IPS-NIHi11 (cell line): ENCODE data around the gene SP140L.
"Not testable (repeated sequence)": the region's sequence is repeated elsewhere in the genome, so short reads cannot be mapped to it uniquely, and the experiment has no call there.

Experiments used
- DNase-seq: peaks from one replicate; pipeline ENCODE4 v3.0.0; 2012; ENCODE audit warnings: mixed read lengths, low spot score

Gene SP140L

DNA sequence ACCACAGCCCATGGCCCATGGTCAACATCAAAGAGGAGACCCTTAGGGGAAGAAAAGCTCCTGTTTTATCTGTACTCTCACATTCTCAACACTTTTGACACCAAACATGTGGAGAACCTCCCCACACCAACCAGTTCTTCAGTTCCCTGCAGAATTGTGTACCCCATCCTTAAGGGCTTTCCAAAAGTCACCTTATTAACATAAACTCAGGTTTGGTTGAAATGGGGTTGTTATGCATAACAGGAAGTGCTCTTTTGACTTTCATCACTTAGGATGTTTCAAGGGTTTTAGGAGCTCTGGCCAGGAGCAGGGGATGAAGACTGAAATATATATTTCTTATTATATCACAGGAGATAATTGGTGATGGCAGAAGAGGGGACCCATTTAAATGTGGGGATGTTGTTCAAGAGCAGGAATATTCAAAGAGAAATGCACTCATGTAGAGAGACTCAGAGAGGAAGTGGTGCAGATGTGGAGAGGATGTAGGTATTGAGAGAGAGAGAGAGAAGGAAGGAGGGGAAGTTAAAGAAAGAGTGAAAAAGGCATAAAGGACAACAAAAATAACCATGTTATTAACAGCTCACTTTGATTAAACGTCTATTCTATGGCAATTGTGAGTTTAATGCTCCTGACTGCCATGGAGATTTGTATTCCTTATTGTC, 35.2 kb downstream of the SP140L start:
- no peak for DNase-seq

DNA sequence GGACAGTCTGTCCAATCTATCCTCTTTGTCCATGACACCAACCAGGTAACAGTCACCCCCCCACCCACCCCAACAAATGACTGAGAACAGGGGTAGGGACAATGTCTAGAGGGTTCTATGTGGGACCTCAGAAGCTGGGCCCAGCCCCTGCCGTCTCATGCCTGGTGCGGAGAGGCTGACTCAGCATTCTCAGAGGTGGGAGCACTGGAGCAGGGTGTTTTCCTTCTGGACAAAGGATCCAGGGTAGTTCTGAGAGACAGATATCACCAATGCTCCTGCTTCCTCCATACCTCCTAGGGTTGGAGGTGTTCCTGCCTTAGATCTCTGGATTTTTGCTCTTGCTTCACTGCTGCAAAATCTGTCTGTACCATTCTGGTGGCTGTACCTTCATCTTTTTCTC, 55.1 kb downstream of the SP140L start:
- no peak for DNase-seq

DNA sequence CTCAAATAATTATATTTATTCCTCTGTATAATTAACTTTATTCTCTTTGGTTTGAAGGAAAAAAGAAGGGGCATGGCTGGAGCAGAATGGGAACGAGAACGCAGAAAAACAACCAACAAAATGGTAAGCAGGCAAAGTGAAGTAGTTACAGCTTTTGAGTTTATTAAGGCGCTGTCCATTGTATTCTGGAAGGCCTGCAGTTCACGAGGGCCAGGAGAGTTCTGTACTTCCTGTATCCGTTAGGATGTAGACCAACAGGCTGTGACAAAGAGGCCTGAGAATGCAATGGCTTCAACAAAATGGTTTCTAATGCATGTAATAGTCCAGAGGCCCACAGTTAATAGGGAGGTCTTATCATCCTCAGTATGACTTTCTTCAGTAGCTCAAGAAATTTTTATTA, 56.5 kb downstream of the SP140L start:
- DNase-seq: no peak

DNA sequence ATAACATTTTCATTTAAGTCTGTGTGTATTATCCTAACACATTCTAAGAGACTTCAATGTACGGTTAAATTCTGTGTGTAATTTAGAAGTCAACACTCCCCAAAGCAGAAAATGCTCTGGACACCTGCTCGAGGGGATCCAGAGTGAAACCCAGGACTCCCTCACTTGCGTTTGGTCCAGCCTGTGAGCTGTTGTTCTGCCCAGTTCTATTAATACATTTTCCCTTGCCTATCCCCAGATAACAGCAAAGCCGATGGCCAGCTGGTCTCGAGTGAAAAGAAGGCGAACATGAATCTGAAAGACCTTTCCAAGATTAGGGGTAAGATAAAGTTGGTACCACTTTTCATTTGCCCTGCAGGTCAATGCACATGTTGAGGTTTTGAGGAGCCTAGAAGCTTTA, 58.0 kb downstream of the SP140L start:
- no peak for DNase-seq

DNA sequence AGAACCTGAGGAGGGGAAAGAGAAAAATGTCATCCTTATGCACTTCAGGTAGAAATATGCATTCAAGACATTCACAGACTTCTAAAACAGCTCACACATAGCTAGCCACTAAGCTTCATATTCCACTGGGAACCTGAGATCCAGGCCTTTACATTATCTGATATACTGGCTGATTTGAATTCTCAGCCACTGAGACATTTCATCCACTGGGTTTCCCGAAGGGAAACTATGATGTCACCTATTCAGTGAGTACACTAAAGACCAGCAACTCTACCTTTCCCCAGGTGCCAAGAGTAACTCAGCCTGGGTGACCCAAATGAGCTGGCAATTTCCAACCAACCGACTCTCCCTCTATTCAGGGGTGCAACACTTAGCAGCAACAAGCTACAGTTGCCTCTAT, 67.3 kb downstream of the SP140L start:
- DNase-seq: no peak

DNA sequence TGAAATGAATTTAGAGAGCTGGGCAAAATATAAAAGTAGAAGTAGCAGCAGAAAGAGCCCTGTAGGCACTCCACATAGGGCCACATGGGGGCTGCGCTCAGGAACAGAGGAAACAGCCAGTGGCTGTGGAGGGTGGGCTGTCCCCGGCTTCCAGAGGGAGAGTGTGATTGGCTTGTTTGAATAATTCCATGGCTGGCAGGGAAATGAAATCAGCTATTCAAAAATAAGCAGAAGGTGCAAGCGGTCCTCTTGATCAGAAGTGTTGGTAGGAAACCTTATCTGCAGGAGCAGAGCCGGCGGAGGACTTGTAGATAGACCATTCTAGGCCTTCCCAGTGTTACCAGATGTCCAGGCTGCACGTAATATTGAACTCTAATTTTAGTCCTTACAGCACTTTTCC, 71.7 kb downstream of the SP140L start:
- DNase-seq: not testable (repeated sequence)

DNA sequence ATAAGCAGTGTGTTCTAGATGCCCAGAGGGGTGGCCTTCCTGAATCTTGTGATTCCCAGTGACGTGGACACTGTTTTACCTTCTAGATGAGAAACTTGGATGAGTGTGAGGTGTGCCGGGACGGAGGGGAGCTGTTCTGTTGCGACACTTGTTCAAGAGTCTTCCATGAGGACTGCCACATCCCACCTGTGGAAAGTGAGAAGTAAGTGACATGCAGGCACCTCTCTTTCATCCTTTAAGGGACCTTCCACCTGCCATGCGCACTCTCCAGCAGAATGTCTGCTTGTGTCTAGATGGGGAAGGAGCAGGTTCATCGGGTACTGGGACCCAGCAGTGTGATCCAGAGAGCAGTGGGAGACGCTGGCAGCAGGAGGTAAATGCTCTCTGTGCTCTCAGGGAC, 73.0 kb downstream of the SP140L start:
- DNase-seq: no peak

DNA sequence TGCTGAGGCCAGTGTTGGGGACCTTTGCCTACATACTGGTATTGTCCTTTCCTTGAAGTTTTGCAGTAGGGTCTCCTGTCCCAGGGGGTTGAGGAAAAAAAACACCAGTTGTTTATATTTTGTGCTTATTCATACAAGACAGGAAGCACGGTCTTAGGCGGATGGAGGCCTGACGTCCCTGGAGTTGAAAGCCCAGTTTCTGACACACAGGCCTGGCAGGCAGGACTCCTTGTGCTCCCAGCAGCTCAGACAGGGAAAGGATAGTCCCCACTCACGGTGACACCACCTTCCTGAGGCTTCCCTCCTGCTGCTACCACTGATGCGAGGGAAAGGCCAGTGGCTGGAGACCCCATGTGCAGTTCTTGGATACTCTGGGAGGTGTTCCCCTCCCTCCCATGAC, 73.5 kb downstream of the SP140L start:
- no peak for DNase-seq

DNA sequence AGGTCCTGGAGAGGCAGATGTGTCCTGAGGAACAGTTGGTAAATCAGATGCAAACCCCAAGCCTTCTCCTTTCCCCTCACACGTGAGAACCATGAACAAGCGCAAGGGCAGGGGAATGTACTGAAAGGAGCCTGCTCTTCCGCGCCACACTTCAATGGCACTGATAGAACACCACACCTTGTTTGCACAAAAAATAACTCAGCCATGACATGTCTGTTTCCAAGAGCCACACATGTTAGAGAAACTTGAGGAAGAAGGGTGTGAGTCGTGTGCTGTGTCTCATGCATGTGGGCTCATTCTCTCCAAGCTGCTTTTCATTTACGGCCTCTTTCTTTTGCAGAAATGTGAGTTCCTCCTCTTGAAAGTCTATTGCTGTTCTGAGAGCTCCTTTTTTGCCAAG, 74.0 kb downstream of the SP140L start:
- DNase-seq: not testable (repeated sequence)

DNA sequence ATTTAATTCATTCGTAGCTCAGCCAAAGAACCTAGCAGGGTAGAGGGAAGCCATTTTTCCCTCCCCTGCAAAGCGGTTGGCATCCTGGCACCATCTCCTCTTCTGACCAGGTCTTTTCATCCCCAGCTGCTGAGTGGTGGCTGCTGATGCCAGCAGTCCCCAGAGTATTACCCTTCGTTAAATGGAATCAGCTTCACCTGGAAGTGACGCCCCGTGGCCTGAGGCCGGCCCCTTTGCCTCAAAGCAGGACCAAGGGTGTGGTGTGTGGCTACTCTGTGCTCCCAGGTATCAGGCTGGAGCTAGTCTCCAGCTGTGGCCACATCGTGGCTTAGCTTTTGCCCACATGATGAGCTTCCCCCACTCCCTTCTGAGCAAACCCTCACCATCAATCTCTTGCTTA, 76.8 kb downstream of the SP140L start:
- no peak for DNase-seq

DNA sequence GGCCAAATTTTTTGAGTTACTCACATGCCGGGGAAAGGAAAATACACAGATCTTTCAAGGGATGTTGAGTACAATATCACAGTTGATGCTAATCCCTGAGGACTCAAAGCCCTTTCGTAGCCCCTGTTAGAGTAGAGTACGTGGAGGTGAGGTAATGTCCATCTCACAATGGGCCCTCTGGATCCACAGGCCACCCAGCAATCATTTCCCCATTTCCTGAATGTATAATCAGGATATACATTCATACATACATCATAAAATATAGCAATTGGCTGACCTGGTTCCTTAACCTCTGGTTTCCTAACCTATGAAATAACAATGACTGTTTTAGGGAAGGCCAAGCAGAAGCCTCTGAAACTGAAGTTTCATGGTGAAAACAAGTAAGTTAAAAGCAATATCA, 78.8 kb downstream of the SP140L start:
- no peak for DNase-seq

DNA sequence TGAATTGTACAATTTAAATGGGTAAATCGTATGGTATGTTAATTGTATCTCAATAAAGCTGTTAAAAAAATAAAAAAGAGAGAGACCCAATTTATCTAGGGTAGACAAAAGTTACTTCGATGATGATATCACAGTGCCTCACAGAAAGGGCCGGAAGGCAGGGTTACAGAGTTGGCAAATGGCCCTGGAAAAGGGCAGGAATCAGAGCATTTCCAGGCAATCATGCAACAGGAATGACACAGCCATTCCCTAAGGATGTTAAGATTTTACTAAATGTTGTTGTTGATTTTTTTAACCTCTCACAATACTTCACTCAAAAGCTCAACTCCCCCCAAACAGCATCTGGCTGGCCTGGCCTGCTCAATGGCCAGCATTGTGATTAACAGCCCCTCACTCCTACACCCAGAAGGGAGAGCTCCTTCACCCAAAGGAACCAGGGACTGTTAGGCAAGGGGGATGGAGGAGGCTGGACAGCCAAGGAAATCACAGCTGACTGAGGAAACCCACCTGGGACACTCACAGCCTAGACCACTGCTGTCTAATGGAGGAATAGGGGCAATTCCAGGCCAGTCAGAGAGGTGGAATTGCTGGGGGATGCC, 81.3 kb downstream of the SP140L start:
- no peak for DNase-seq

DNA sequence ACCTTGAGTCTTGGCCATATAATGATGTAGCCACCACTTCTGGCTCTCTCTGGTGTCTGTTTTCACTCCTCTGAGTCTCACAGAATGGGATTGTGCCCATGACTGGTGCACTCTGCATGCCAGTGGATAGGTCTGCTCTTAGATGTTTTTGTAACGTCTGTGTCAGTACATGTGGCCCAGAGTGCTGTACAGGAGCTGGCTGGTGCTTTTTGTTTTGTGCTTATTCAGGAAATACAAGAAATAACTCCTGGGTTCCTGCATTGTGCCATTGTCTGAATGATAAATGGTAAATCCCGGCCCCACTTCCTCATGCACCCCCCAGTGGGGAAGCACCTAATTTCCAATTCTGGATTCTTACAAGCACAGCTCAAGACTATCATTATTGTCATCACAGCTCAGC, 82.3 kb downstream of the SP140L start:
- not testable (repeated sequence) for DNase-seq

DNA sequence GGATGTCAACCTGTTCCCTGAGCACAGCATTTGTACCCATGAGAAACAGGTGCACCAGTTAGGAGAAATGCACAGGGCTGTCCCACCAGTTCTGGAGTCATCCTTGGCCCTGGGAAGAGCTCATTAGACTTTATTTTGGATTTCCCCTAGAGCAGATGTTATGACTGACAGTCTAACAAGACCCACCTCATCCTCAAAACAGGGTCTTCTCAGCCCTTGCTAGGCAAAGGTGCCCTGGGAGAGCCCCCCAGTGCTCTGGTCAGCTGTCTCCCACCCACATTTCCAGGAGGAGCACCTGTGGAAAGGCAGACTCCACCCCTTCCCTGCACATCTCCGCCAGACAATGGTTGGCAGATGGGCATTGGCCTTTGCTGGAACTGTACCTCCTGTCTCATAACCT, 83.3 kb downstream of the SP140L start:
- no peak for DNase-seq

DNA sequence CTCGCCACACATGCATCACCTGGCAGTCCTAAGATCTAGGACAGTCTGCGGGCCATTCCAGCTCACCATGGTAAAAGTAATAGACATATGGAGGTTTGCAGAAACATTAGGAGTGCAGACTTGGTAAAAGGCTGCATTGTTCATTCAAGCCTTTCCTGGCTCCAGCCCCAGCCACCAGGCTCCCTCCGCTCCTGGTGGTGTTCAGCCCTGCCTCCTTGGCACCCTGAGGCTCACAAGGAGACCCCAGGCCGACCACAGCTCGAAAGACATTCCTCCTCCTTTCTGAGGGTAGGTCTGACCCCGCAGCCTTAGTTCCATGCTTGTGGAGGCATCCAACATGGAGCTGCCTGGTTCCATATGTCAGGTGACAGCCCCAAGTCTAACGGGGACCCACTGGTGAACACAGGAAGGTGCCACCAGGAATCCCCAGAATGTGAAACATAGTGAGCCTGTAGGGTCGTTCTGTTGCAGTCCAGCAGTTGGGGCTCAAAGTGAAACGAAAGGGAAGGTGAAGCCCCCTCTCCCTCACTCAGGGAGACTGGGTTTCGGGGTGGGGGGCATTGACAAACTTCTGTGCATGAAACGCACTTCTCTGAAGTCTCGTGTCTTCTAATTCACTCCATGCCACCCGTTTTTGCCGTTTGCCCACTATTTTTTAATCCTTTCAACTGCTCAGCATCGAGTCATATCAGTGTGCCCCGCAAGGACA, 84.0 kb downstream of the SP140L start:
- no peak for DNase-seq

DNA sequence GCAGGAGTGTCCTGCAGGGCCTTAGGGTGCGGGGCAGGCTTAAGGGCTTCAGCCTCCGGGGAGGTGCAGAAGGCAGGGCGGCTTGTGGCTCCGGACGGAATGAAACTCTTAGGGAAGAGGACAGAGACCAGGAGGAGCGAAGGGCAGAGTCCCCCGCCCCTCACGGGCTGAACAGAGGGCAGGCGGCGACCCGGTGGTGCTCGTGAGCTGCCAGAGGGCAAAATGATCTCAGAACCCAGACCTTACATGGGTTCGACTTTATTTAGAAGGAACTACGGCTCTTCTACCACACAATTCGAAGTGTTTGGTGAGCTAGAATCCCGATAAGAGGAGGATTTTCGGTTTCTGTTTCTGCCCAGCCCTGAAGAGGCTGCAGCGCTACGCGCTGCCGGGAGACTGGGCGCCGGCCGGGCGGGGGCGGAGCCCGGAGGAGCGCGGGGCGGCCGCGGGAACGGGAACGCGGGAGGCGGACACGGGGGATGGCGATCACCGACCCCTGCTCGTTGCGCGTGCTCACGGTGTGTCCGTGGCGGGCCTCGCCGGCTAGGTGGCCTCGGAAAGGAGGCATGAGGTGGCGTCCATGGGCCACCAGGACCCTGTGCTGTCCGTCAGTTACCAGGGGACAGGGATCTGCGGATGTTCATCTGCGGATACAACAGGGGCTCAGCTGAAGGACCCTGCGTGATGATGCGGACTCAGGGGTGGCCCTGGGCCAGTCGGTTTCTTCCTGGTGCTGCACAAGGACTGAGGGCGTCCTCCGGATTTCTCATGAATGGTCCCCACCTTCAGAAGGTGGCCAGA, 84.8 kb downstream of the SP140L start:
- peak; percentile 84 for DNase-seq

DNA sequence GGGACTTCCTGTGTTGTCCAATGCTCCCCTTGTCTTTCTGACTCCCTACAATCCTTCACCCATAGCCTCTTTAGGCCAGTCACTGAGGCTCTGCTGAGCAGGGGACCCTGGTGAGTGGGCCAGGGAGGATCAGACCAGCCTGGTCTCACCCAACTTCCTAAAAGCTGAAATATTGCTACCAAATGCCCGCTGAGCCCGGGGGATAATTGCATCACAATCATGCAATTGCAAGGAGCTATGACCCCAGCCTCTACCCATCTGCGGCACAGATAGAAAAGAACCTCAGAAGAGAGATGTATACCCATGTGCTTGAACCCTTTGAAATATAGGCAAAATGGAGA, 85.3 kb downstream of the SP140L start:
- no peak for DNase-seq

DNA sequence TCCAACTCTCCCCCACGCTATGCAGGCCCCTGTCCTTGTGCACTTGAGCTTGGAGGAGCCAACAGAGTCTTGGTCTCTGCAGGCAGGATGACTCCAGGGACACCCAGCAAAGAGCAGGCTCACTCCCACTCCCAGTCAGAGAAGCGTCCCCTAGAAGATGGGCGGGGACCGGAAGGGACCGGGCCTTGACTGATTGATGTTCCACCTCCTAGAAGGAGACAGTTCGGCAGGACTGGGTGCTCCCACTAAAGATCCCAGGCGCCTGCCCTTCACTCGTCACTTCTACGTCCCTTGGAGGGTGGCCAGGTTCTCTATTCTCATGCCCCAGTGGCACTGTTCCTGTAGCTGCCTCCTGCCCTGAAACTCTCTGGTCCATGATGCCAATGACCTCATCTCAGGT, 85.9 kb downstream of the SP140L start:
- DNase-seq: no peak

DNA sequence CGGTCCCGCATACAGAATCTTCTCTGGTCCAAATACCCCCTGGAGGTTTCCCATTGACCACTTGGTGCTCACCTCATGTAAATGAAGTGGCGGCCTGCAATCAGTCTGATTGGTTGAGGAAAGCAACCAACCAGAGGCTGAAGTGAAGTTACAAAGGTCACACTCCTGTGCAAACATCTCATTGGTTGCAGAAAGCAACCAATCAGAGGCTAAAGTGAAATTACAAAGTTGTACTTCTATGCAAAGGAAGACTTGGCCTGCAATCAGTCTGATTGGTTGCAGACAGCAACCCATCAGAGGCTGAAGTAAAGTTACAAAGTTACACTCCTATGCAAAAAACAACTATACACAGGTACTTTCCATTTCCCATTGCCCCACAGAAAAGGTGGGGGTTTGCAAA, 86.5 kb downstream of the SP140L start:
- no peak for DNase-seq

DNA sequence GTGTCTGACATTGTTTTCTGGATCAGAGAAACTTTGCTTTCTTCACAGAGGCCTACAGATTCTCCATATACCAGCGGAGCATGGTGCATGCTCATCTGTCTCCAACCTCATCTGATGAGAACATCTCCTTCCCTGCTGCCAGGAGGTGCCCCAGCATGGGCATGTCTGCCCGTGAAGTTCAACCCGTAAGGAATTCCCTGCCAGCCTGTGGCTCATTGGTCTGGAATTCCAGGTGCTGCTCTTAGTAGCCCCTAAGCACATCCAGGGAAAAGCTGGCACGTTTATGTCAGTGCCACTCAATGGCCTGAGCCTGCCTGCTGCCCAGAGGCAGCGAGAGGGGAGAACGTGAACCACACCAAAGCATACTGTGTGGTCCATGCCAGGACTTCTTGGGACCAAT, 87.3 kb downstream of the SP140L start:
- no peak for DNase-seq

DNA sequence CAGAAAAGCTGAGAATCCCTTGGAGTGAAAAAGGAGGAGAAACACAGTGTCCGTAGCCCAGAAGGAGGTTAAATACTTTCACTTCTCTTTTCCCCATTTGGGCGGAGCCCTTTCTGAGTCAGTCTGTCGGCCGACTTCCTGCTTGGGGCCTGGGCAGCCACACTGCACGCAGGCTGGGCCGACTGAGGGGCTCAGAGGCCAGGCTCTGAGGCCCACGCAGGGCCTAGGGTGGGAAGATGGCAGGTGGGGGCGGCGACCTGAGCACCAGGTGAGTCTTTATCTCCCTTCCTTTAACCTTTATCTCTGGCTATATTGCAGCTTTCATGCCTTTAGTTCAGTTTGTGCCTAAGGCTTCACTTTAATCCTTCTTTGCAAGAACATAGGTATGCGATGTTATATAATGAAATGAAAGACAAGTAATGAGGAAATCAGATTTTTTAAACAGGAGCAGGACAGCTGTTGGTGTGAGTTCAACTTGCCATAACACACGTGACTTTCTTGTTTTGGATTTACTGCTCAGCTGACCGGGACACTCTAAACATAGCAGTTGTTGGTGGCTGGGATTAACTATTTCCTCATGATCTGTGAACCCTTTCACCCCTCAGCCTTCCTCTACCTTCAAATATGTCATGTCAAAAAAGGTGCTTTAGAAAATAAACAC, 89.2 kb downstream of the SP140L start, which contains the start of gene SP100:
Gene SP100, plus strand, starts transcription at position 141 of the 661 bp plus-strand sequence. Its CDS starts 96 bp downstream, at position 237.
- DNase-seq: peak; percentile 33

DNA sequence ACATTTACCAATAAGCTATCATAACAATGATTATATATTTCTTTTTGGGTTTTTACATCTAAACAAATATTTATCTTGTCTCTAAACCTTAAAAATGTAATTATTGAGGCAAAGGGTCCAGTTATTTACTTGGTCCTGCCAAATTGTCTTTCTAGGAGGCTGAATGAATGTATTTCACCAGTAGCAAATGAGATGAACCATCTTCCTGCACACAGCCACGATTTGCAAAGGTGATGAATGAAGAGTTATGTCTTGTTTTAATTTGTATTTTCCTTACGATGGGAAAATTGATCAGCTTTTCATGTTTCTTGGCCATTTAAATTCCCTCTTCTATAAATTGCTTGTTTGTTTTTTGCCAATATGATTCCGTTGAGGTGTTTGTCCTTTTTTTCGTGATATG, 90.4 kb downstream of the SP140L start:
- DNase-seq: no peak
